GM18499 (cell line): Measurements from ENCODE around the gene HSPA1B.
"Not testable (repeated sequence)": the region's sequence is repeated elsewhere in the genome, so short reads cannot be mapped to it uniquely, and the experiment has no call there.

Source experiments
- ATAC-seq: cut with Tn5 transposase; IDR thresholded peaks from one replicate; pipeline ENCODE4 v1.9.1; 2021; ENCODE audit warnings: moderate number of reproducible peaks; ENCODE audit not compliant: insufficient read depth, unreplicated experiment

The HSPA1B gene

DNA sequence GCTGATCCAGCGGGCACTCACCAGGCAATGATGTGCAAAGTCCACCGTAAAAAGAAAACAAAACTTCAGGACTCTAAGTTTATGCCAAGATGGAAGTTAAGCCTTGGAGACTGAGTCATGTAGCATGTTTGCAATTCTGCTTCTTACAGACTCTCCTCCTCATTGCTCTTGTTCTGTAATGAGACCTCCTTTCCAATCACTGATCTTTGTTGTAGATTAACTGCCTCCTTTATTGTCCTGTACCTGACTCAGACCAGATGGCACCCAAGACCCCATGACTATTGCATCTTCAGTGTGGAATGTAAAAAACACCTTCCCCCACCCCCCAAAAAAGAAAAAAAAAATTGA lies 23.9 kb downstream of the HSPA1B start:
- ATAC-seq: no peak

- ATAC-seq: not testable (repeated sequence)
Observed at GRCh38 chr6:31851980-31852718, 24.6 kb downstream of the HSPA1B start.

- ATAC-seq: not testable (repeated sequence)
Observed at GRCh38 chr6:31857774-31858173, 30.2 kb downstream of the HSPA1B start.

DNA sequence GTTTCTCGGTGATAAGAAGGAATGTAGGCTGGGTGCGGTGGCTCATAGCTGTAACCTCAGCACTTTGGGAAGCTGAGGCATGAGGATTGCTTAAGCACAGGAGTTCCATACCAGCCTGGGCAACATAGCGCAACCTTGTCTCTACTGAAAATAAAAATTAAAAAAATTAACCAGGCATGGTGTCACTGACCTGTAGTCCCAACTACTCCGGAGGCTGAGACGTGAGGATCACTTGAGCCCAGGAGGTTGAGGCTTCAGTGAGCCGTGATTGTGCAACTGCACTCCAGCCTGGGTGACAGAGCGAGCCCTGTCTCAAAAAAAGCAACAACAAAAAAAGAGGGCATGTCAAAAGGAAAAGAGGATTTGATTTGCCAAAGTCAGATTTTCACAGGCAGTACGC lies 31.2 kb downstream of the HSPA1B start:
- no peak for ATAC-seq

DNA sequence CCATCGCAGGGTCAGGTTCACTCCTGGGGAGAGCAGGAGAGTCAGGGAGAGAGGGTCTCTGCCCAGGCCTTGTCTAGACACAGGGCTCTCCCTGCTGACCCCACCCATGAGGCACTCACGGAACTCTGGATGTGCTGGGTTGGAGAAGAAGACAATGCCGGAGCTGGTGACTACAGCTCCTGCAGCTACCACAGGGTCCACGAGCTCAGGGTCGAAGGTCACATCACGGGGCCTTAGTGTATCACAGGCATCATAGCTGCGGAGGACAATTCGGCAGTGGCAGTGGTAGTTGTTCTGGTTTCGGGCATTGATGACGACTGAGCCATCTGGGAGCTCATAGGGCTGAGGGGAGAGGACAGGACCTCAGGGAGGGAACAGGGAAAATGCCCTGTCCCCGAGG lies 32.4 kb downstream of the HSPA1B start:
- no peak for ATAC-seq

GRCh38 chr6:31860349-31860748 lies 32.8 kb downstream of the HSPA1B start:
- ATAC-seq: no peak

- no peak for ATAC-seq
Observed at GRCh38 chr6:31861150-31861549, 33.6 kb downstream of the HSPA1B start.

- ATAC-seq: no peak
Observed at GRCh38 chr6:31861919-31862343, 34.4 kb downstream of the HSPA1B start.

DNA sequence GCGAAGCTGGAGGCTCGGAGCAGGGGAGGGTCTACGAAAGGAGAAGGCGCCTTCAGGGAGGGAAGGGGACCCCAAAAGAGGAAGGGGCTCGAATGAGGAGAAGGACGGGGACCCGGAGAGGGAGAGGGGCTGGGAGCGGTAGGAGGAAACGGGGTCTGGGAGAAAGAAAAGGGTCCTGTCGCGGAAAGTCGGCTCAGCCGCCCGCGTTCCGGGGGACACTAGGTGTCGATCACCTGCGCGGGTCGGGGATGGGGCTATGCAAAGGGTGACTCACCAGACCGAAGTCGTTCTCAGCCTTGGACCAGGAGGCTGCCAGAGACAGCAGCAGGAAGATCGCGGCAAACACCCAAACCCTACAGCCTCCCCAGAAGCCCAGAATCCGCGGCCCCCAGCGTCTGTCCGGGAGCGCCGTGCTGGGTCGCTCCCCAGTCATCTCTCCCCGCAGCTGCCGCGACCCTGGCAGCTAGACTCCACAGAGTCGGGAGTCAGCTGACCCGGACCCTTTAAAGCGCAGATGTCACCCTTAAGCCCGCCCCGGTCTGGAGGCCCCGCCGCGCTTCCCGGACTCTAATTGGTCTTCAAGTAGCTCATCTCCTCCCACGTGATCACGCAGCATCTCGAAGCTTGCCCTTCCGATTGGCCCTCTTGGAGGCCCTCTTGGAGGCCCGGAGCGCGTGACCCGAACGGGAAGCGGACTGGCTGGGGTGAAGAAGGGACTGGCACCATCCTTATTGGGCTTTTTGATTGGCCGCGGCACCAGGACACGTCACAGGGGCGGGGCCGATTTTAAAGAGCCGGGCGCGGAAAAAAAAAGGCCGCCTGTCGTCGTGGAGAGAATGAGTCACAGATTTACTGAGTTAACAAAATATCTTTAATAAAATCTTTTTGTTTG lies 35.1 kb downstream of the HSPA1B start, which contains the start of gene NEU1:
TSS of gene NEU1 (minus strand) at position 478 of the 892 bp plus-strand sequence. CDS start at position 433, 45 bp downstream.
- peak; percentile 70 for ATAC-seq

DNA sequence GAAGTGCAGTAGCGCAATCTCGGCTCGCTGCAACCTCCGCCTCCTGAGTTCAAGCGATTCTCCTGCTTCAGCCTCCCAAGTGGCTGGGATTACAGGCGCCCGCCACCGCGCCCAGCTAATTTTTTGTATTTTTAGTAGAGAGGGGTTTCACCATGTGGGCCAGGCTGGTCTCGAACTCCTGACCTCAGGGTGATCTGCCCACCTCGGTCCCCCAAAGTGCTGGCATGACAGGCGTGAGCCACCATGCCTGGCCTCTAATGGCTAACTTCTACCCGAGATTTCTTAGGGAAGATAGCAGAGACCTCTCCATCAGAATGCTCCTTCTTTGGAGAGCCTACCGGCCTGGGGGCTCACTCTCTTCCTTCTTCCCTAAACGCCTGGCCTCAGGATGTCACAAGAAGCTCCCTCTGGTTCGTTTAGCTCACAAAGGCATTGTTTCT lies 36.6 kb downstream of the HSPA1B start:
- ATAC-seq: not testable (repeated sequence)

DNA sequence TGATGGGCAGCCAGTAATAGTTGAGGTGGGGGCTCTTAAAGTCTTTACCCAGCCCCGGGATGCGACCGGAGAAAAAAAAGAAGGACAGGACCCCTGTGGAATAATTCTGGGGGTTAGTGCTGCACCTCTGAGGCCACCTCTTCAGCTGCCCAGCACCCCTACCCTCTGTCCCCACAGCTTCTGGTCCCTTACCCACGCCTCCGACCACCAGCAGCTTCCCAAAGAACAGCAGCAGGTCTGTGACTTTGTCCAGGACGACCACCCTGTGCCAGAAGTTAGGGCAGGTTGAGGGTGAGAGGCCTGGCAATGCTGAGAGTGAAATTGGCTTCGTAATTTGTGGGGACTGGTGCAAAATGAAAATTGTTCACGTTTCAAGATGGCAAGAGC lies 37.3 kb downstream of the HSPA1B start:
- no peak for ATAC-seq

DNA sequence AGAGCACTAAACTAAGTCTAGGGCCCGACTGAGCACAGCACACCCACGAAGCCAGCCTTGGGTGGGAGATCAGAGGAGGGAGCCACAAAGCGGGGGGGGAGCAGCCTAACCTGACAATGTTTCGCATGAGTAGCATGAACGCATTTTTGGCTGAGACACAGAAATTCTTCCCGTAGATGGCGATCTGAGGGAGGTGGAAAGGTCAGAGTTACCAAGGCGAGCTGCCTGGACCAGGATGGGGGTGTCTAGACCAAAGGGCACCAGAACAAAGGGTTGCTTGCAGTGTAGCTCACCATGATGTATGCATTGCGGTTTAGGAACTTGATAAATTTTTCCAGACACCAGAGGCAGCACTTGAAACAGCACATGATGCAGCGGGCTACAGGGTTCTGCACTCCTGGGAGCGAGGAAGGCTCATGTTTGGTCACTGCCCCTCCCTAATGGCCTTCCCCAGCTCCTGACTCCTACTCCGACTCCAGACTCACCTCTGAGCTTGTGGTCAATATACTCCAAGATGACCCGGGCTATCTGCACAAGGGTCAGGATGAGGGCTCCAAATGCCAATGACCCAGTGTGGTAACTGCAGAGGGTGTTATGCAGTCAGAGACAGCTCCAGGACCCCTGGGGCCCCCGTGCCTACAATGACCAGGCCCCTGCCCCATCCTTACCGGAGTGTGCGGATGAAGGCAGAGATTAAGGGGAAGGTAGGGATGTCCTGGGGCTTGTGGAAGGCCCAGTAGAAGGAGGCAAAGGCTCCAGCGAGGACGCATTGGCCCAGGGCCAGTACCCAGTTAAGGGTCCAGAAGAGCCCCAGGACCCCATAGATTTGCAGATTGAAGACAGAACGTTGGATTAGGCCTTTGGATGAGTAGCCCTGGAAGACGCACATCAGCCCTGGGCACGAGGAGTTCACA lies 37.9 kb downstream of the HSPA1B start:
- no peak for ATAC-seq

- ATAC-seq: not testable (repeated sequence)
Observed at GRCh38 chr6:31868658-31868971, 41.1 kb downstream of the HSPA1B start.

- ATAC-seq: no peak
Observed at GRCh38 chr6:31869343-31869742, 41.8 kb downstream of the HSPA1B start.

- ATAC-seq: no peak
Observed at GRCh38 chr6:31870385-31870921, 42.9 kb downstream of the HSPA1B start.

DNA sequence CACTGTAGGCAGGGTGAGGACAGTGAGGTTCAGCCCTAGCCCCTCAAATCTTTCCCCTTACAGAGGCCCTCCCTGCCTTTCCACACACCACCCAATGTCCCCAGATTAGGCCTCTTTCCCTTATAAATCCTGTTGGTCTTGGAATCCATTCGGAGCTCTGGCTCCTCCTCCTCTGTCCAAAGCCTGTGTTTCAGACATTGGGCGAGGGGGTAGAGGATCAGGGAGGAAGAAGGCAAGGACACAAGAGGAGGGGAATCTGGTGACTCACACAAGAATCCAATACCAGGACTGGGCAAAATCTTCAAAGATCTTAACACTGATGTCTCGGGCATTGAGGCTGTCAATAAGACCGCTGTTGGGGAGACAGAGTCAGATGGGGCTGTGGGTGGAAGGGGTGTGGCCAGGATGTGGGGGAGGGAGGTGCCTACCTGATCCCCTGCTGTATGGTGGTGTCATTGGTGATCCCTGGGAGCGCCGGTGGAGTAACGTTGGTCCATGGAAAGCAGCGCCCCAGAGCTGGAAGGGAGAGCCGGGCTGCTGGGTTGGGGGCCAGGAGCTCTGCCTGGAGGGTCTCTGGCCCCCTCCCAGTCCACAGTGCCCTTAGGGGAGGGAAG lies 43.6 kb downstream of the HSPA1B start:
- ATAC-seq: no peak

DNA sequence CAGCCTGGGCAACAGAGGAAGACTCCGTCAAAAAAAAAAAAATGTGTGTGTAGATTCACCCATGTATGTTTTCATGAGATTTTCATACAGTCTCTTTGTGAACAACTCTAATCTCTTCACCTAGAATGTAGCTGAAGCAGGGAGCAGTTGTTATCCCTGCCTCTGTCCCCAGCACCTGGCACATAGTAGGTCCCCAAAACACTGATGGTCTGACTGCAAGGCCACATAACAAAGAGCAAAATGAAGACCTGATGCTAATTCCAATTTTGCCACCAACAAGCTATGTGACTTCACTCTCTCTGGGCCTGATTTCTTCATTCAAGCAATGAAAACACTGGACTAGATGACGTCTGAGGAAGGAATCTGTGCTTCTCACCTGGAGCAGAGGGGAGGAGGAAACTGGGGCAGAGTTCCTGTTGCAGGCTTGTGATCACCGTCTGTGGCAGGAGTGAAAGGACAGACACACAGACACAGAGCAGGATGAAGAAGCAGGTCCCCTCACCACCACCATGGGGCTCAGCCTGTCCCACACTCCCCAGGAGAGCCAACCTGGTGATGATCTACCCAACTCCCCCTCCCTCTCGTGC lies 46.6 kb downstream of the HSPA1B start:
- no peak for ATAC-seq

DNA sequence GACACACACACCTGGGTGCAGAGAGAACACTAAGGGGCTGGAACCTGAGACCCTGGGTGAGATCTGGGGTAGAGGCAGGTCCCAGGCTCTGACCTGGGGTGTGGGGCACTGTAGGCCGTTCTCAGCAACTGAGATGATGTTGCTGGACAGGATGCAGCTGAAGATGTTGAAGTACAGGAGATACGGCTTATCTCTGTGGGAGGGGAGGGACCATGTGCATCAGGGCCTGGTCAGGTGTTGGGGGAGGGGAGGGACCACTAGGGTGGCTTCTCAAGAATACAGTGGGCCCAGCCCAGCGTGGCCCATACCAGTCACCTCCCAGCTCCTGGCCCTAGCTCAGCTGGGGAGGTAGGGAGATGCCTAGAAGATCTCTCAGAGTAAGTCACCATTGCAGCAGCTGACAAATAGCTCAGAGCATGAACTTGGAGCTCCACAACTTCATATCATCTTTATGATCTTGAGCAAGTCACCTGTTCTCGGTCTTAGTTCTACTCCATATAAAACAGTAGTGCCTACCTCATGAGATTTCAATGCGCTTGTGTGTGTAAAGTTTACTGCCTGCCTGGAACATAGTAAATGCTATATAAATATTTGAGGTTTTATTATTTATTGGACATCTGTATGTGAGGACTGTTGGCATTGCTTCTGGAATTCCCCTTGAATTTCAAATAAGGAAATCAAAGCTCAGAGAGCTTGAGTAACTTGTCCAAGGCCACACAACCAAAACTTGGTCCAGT lies 47.5 kb downstream of the HSPA1B start:
- ATAC-seq: no peak

DNA sequence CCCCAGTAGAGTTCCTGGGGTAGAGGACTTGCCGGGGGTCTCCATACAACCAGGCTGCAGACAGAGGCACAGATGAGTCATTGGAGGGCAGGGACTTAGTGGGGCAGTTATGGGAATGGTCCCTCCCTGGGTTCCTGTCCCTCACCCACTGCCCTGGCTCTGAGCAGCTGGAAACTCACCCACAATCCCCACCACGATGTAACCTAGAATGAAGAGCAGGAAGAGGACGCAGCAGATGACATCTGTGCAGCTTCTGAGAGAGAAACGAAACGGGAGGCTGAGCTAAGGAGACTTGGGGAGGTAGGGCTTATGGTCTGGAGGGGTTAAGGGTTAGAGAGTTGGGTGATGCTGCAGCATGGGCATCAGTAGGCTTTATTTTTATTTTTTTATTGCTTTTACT lies 48.3 kb downstream of the HSPA1B start:
- no peak for ATAC-seq
